NCI-H2196 (cell line): Measurements from ENCODE around the gene RPS6KL1.
"Not testable (repeated sequence)": the region's sequence is repeated elsewhere in the genome, so short reads cannot be mapped to it uniquely, and the experiment has no call there.

Experiments
- DNase-seq: peaks from one replicate; lab custom pipeline; 2025; ENCODE audit not compliant: unreplicated experiment; lab: John Stamatoyannopoulos, UW

The RPS6KL1 gene

DNA sequence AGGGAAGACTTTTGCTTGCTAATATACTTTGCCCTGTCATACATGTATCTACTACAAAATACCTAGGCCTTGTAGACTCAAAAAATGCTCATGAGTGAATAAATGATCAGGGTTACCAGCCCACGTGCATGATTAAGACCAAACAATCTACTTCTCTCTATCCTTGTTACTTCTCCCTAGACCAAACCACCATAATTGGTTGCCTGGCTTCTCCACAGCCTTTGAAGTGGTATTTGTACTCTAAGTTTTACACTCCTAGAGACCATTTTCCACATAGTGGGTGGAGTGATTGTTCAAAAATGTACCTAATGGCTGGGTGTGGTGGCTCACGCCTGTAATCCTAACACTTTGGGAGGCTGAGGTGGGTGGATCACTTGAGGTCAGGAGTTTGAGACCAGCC, 14.1 kb upstream of the RPS6KL1 start:
- no peak for DNase-seq

DNA sequence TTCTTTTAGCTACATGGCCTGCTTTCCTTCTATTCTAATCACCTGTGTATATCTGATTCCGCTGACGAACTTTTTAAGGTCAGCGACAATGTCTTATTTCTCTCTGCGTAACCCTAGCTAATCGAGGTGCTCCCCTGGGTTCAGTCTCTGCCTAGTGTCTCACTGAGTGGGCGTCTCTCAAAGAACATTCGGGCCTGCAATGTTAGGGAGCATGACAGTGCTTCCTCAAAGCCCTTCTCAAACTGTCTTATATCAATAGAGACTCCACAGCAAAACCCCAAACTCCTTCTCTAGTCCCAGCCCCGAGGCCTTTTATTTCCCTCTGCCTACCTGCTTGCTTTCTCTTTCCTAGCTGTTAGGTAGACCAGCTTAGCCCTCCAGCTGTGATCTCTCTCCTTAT, 13.7 kb upstream of the RPS6KL1 start:
- no peak for DNase-seq

DNA sequence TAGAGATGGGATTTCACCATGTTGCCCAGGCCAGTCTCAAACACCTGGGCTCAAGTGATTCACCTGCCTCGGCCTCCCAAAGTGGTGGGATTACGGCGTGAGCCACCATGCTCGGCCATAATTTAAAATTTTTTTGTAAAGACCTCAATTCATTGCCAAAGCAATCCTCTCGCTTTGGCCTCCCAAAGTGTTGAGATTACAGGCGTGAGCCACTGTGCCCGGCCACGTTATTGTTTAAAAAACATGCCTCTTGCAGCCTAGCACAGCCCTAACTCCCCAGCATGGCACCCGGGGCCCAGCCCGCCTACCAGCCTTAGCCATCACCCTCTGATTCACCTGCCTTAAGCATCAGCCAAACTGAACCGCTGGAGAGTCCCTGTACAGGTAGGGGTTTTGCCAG, 13.1 kb upstream of the RPS6KL1 start:
- DNase-seq = no peak

- no peak for DNase-seq
Observed at GRCh38 chr14:74935360-74935680, 12.3 kb upstream of the RPS6KL1 start.

- DNase-seq = no peak
Observed at GRCh38 chr14:74934476-74935359, 11.7 kb upstream of the RPS6KL1 start.

GRCh38 chr14:74934041-74934440, 11.0 kb upstream of the RPS6KL1 start:
- no peak for DNase-seq

GRCh38 chr14:74932936-74933335, 9.9 kb upstream of the RPS6KL1 start:
- not testable (repeated sequence) for DNase-seq

- no peak for DNase-seq
Observed at GRCh38 chr14:74932401-74932901, 9.4 kb upstream of the RPS6KL1 start.

DNA sequence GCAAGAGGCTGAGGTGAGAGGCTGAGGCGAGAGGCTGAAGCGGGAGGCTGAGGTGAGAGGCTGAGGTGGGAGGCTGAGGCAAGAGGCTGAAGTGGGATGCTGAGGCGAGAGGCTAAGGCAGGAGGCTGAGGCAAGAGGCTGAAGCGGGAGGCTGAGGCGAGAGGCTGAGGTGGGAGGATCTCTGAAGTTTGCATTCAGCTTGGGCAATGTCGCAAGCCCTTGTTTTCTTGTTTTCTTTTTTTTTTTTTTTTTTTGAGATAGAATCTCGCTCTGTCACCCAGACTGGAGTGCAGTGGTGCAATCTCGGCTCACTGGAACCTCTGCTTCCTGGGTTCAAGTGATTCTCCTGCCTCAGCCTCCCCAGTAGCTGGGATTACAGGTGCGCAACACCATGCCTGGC, 8.7 kb upstream of the RPS6KL1 start:
- DNase-seq = not testable (repeated sequence)

- DNase-seq = no peak
Observed at GRCh38 chr14:74929242-74929641, 6.2 kb upstream of the RPS6KL1 start.

DNA sequence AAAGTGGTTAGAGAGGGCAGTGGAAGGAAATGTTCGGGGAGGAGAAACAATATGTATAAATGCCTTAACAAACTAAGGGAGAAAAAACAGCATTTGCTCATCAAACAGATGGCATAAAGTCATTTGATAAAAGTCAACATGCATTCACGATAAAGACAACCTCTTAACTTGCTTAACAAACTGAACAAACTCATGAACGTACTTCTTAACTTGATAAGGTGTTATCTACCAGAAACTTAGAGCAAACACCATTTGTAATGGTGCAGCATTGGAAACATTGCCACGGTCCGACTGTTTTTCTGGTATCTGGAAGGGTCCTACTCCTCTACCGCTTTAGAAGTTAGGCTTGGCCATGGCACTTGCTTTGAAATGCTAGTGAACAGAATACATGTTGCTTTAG, 4.2 kb upstream of the RPS6KL1 start:
- no peak for DNase-seq

GRCh38 chr14:74924061-74924460, 1.0 kb upstream of the RPS6KL1 start:
- DNase-seq = no peak

DNA sequence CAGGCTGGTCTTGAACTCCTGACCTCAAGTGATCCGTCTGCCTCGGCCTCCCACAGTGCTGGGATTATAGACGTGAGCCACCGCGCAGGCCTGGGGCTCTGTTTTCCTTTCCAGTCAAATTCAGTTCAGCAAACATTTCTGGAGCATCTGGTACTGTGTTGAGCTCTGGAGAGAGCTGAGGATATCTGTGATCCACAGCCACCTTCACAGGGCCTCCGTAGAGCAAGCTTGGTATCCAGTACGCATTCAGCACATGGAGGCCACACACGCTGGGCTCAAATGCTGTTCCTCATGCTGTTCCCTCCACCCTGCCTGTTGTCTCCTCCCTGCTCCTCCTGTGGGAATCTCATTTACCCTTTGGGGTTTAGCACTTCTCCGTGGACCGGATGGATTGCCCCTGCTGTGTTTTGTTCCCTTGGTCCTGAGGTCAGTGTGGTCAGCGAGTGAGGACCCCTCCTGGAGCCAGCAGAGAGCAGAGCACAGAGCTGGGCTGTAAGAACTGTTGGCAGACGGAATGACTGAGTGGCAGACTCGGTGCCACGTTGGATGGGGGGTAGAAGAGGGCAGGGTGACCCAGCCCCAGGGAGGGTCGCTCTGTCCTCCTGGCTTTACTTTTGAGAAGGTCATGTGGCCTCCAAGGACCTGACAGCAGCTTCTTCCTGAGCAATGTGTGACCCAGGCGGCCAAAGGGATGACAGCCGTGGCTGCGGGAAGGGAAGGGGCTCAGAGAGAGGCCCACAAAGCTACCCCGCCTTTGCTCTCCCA, 891 bp downstream of the RPS6KL1 start:
- DNase-seq = no peak

DNA sequence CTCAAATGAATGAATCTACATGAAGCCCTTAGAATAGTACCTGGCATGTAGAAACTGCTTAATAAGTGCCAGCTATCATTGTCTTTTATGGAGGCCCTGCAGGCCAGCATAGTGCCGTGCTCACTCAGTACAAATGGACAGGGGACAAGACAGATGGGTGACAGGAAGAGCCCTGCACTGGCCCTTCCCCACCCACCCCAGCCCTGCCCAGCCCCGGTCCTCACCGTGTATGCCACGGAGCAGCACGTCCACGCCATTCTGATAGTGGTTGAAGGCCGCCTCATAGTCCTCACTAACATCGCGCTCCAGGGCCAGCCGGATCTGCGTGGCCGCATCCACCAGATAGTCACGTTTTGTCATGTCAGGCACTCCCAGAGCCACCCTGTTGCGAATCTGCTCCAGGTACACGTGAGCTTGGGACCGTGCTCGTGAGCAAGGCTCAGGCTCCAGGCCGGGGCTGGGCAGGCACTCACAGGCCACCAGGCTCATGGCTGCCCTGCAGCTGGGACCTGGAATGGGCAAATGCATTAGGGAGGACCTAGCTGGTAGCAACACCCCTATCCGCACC, 1.9 kb downstream of the RPS6KL1 start:
- DNase-seq = no peak

- no peak for DNase-seq
Observed at GRCh38 chr14:74920281-74920680, 2.8 kb downstream of the RPS6KL1 start.

- DNase-seq = no peak
Observed at GRCh38 chr14:74919421-74920165, 3.5 kb downstream of the RPS6KL1 start.

GRCh38 chr14:74918380-74918779, 4.7 kb downstream of the RPS6KL1 start:
- no peak for DNase-seq

- no peak for DNase-seq
Observed at GRCh38 chr14:74917646-74918081, 5.4 kb downstream of the RPS6KL1 start.

- DNase-seq = no peak
Observed at GRCh38 chr14:74917178-74917543, 5.9 kb downstream of the RPS6KL1 start.

GRCh38 chr14:74915826-74916225, 7.2 kb downstream of the RPS6KL1 start:
- no peak for DNase-seq

GRCh38 chr14:74915426-74915825, 7.6 kb downstream of the RPS6KL1 start:
- no peak for DNase-seq
